Measurements from ENCODE around the gene ATP10A.

ATP10A gene

DNA sequence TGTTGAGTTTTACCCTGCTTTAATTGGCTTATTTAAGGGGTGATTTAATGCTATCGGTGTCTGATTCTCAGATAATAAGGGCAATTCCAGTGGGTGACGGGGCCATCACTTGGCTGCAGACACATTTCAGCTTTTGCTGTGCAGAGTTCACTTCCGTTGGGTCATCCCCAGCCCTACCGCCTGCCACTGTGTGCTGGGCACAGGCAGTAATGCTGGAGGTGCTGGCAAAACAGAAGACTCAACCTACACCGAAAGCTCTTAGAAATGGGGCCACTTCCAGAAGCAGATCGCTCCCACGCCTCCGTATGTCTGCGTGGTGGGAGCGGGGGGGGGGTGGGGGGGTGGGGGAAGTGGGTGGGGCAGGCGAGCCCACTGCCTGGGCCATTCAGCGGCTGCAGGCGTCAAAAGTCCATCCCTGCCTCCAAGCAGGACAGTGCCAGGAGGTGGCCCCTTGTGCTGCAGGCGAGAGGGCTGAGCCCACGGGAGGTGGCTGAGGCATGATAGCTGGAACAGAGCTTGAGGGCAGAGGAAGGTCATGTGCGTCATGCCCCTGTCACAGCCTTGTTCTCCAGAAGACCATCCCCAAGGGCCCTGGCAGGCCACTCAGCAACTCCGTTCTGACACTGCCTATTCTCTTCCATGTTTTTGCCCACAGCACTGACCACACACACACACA, 128.3 kb downstream of the ATP10A start:
- H3K4ac ChIP-seq (ENCODE audit: low read length): no peak overlapping the region
- WGBS, 2 donors (ENCODE audit: extremely low coverage in 2 of 2, insufficient read length in 2 of 2, insufficient replicate concordance in 1 of 2): no CpG with 5 or more reads among the region's 17 CpGs
- no peak overlapping the region for H3K14ac ChIP-seq (ENCODE audit: low read length)
- no peak overlapping the region for H3K18ac ChIP-seq (ENCODE audit: low read length)
- no peaks in the 10 kb centered on the region for H3K36me3 ChIP-seq (replicated peaks in 1 of 2; ENCODE audit: control insufficient read depth in 2 of 2, insufficient read depth in 2 of 2, low read length in 2 of 2)
- peak overlapping the region; percentile 5 for H2AK5ac ChIP-seq (ENCODE audit: low read depth, low read length)
- H3K27me3 ChIP-seq (ENCODE audit: control insufficient read depth in 3 of 3, insufficient read depth in 3 of 3, low read depth in 1 of 3, low read length in 3 of 3): no peaks in the 10 kb centered on the region
- no peaks in the 10 kb centered on the region for H3K79me1 ChIP-seq (ENCODE audit: low read depth, low read length)
- peak overlapping the region; percentile 52 for H4K8ac ChIP-seq (ENCODE audit: low read depth, low read length)
- no peak for DNase-seq (ENCODE audit: low spot score)
- no peak overlapping the region for H3K23ac ChIP-seq (ENCODE audit: low read depth, low read length, poor library complexity)
- H2BK12ac ChIP-seq (ENCODE audit: low read length): no peak overlapping the region
- no peak overlapping the region for H4K91ac ChIP-seq (ENCODE audit: low read depth, low read length, poor library complexity)
- H3K9ac ChIP-seq (ENCODE audit: low read depth, low read length, poor library complexity): no peak overlapping the region
- no peak overlapping the region for H2BK15ac ChIP-seq (ENCODE audit: low read length)
- H2AFZ ChIP-seq (ENCODE audit: low read length): no peak overlapping the region
- H3K4me3 ChIP-seq (ENCODE audit: low read length in 2 of 2): no peak overlapping the region
- no peak overlapping the region for H2BK5ac ChIP-seq (ENCODE audit: low read length)
- no peak overlapping the region for H3K4me2 ChIP-seq (ENCODE audit: insufficient read depth, low read length, poor library complexity, severe bottlenecking)
- no peak overlapping the region for H3K27ac ChIP-seq (replicated peaks; ENCODE audit: low read length)
- no peaks in the 10 kb centered on the region for H3K9me3 ChIP-seq (replicated peaks in 1 of 2; ENCODE audit: control insufficient read depth in 2 of 2, insufficient read depth in 1 of 2, low read depth in 1 of 2, low read length in 2 of 2)
- no peak overlapping the region for H2BK120ac ChIP-seq (ENCODE audit: low read depth, low read length)
- H3K4me1 ChIP-seq (ENCODE audit: control insufficient read depth in 2 of 2, insufficient read depth in 1 of 2, low read depth in 1 of 2, low read length in 2 of 2): peaks cover 2 to 9% of the 10 kb centered on the region in 2 donors

DNA sequence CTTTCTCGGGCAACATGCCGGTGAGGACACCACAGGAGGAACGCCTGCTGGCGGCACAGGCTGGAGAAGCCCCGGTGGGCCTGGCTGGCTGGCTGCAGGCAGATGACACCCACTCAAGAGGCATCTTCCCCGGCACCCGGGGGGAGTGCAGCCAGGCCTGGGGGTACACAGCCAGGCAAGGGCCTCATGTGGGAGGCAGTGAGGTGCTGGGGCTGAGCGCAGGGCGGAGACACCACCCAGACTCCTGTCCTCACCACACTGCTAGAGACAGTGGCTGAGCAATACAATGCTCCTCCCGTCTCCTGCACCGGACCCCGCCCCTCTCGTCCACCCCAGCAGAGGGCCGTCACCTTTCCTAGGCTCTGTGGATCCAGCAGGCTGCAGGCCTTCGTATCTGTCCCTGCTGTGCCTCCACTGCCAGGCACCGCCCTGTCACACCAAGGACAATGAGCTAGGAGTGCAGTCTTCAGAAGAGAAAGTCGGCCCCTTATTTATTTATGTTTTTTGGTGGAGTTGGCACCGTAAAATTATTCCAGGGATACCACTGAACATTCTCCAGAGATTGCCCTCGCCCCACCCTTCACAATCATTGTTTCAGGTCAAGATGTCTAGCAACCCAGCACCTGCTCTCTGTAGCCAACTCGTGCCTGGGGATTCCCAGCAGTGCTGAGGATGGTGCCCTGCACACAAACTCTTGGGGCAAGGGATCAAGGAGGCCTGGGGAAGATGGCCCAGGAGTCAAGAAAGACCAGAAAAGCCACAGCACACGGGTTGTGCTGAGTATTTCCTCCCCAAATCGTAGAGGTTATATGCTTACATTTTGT, 129.1 kb downstream of the ATP10A start:
- Histone ChIP-seq H3K4me3 (ENCODE audit: low read length in 2 of 2) (no peak overlapping the region), H2AFZ (ENCODE audit: low read length) (no peak overlapping the region), H3K4ac (ENCODE audit: low read length) (no peak overlapping the region), H2AK5ac (ENCODE audit: low read depth, low read length) (peak overlapping the region; percentile 34), H3K79me1 (ENCODE audit: low read depth, low read length) (no peaks in the 10 kb centered on the region), H3K9ac (ENCODE audit: low read depth, low read length, poor library complexity) (no peak overlapping the region), H3K9me3 (replicated peaks in 1 of 2; ENCODE audit: control insufficient read depth in 2 of 2, insufficient read depth in 1 of 2, low read depth in 1 of 2, low read length in 2 of 2) (no peaks in the 10 kb centered on the region), H2BK5ac (ENCODE audit: low read length) (no peak overlapping the region), H3K23ac (ENCODE audit: low read depth, low read length, poor library complexity) (no peak overlapping the region), H2BK120ac (ENCODE audit: low read depth, low read length) (no peak overlapping the region), H2BK15ac (ENCODE audit: low read length) (peak overlapping the region; percentile 14), H2BK12ac (ENCODE audit: low read length) (no peak overlapping the region), H4K91ac (ENCODE audit: low read depth, low read length, poor library complexity) (no peak overlapping the region), H3K18ac (ENCODE audit: low read length) (peak overlapping the region; percentile 46), H3K27ac (replicated peaks; ENCODE audit: low read length) (no peak overlapping the region), H3K14ac (ENCODE audit: low read length) (no peak overlapping the region), H4K8ac (ENCODE audit: low read depth, low read length) (no peak overlapping the region), H3K4me2 (ENCODE audit: insufficient read depth, low read length, poor library complexity, severe bottlenecking) (no peak overlapping the region), H3K27me3 (ENCODE audit: control insufficient read depth in 3 of 3, insufficient read depth in 3 of 3, low read depth in 1 of 3, low read length in 3 of 3) (no peaks in the 10 kb centered on the region), H3K4me1 (ENCODE audit: control insufficient read depth in 2 of 2, insufficient read depth in 1 of 2, low read depth in 1 of 2, low read length in 2 of 2) (peaks cover 2 to 9% of the 10 kb centered on the region in 2 donors), H3K36me3 (replicated peaks in 1 of 2; ENCODE audit: control insufficient read depth in 2 of 2, insufficient read depth in 2 of 2, low read length in 2 of 2) (no peaks in the 10 kb centered on the region)
- DNase-seq (ENCODE audit: low spot score): no peak
- no CpG with 5 or more reads among the region's 22 CpGs for WGBS, 2 donors (ENCODE audit: extremely low coverage in 2 of 2, insufficient read length in 2 of 2, insufficient replicate concordance in 1 of 2)

DNA sequence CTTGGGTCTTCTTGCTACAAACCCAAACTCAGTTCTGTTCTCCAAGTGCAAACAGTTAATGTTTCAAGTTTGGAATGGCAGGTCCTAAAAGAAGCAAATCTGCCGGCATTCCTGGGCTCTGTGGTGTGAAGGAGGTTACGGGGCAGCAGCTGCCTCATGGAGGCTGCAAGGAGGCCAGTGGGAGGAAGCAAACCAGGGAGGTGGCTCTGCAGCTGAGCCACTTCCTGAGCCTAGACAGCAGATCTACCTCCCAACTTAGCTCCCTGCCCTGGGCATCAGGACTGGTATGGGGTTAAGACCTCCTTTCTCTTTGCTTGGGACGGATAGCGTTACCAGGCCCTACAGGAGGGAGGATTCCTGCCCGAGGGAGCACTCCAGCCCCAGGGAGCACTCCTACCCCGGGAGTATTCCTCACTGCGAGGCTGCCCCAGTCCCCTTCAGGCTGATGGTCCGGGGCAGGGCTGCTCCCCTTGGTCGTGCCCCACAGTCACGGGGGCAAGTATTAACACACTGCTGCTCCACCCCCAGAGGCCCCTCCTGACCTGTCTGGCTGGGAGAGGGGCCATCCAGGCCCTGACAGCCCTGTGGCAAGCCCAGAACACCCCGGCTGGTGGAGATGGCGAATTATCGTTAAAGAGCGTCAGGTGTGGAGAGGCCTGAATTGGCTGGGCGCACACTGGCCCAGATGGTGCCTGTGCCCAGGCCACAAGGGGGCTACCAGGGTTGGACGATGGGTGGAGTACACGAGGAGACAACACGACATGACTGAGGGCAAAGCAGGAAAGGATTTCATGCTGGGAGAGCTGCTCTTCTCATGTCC, 129.9 kb downstream of the ATP10A start:
- H3K23ac ChIP-seq (ENCODE audit: low read depth, low read length, poor library complexity): no peak overlapping the region
- no peak overlapping the region for H2AFZ ChIP-seq (ENCODE audit: low read length)
- no peak overlapping the region for H3K4me3 ChIP-seq (ENCODE audit: low read length in 2 of 2)
- no peak overlapping the region for H4K91ac ChIP-seq (ENCODE audit: low read depth, low read length, poor library complexity)
- H3K14ac ChIP-seq (ENCODE audit: low read length): no peak overlapping the region
- no peak overlapping the region for H2BK15ac ChIP-seq (ENCODE audit: low read length)
- H3K9me3 ChIP-seq (replicated peaks in 1 of 2; ENCODE audit: control insufficient read depth in 2 of 2, insufficient read depth in 1 of 2, low read depth in 1 of 2, low read length in 2 of 2): no peaks in the 10 kb centered on the region
- H2BK12ac ChIP-seq (ENCODE audit: low read length): peak overlapping the region; percentile 10
- no peak for DNase-seq (ENCODE audit: low spot score)
- H3K4me1 ChIP-seq (ENCODE audit: control insufficient read depth in 2 of 2, insufficient read depth in 1 of 2, low read depth in 1 of 2, low read length in 2 of 2): peaks cover 2 to 9% of the 10 kb centered on the region in 2 donors
- no peak overlapping the region for H2BK5ac ChIP-seq (ENCODE audit: low read length)
- no peaks in the 10 kb centered on the region for H3K27me3 ChIP-seq (ENCODE audit: control insufficient read depth in 3 of 3, insufficient read depth in 3 of 3, low read depth in 1 of 3, low read length in 3 of 3)
- H3K4me2 ChIP-seq (ENCODE audit: insufficient read depth, low read length, poor library complexity, severe bottlenecking): no peak overlapping the region
- H3K79me1 ChIP-seq (ENCODE audit: low read depth, low read length): no peaks in the 10 kb centered on the region
- no peak overlapping the region for H3K4ac ChIP-seq (ENCODE audit: low read length)
- no peak overlapping the region for H3K9ac ChIP-seq (ENCODE audit: low read depth, low read length, poor library complexity)
- no CpG with 5 or more reads among the region's 18 CpGs for WGBS, 2 donors (ENCODE audit: extremely low coverage in 2 of 2, insufficient read length in 2 of 2, insufficient replicate concordance in 1 of 2)
- no peak overlapping the region for H4K8ac ChIP-seq (ENCODE audit: low read depth, low read length)
- H2BK120ac ChIP-seq (ENCODE audit: low read depth, low read length): no peak overlapping the region
- no peak overlapping the region for H3K27ac ChIP-seq (replicated peaks; ENCODE audit: low read length)
- no peak overlapping the region for H2AK5ac ChIP-seq (ENCODE audit: low read depth, low read length)
- no peaks in the 10 kb centered on the region for H3K36me3 ChIP-seq (replicated peaks in 1 of 2; ENCODE audit: control insufficient read depth in 2 of 2, insufficient read depth in 2 of 2, low read length in 2 of 2)
- H3K18ac ChIP-seq (ENCODE audit: low read length): peak overlapping the region; percentile 69

DNA sequence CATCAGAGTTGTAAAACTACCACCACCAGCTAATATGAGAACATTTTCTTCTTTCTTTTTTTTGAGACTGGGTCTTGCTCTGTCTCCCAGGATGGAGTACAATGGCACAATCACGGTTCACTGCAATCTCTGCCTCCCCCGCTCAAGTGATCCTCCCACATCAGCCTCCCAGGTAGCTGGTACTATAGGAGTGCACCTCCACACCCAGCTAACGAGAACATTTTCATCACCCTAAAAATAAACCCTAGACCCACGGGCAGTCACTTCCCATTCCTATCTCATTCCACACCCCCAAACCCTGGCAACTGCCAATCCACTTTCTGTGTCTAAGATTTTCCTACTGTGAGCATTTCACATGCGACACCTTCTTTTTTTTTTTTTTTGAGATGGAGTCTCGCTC, 130.9 kb downstream of the ATP10A start:
- Histone ChIP-seq H2AFZ (ENCODE audit: low read length) (no peak overlapping the region), H4K91ac (ENCODE audit: low read depth, low read length, poor library complexity) (no peak overlapping the region), H2BK120ac (ENCODE audit: low read depth, low read length) (no peak overlapping the region), H4K8ac (ENCODE audit: low read depth, low read length) (no peak overlapping the region), H2BK15ac (ENCODE audit: low read length) (no peak overlapping the region), H3K27ac (replicated peaks; ENCODE audit: low read length) (no peak overlapping the region), H2AK5ac (ENCODE audit: low read depth, low read length) (no peak overlapping the region), H3K36me3 (replicated peaks in 1 of 2; ENCODE audit: control insufficient read depth in 2 of 2, insufficient read depth in 2 of 2, low read length in 2 of 2) (no peaks in the 10 kb centered on the region), H3K4me2 (ENCODE audit: insufficient read depth, low read length, poor library complexity, severe bottlenecking) (no peak overlapping the region), H3K4ac (ENCODE audit: low read length) (no peak overlapping the region), H3K4me1 (ENCODE audit: control insufficient read depth in 2 of 2, insufficient read depth in 1 of 2, low read depth in 1 of 2, low read length in 2 of 2) (peaks cover 2% of the 10 kb centered on the region in 2 donors), H3K9ac (ENCODE audit: low read depth, low read length, poor library complexity) (no peak overlapping the region), H3K23ac (ENCODE audit: low read depth, low read length, poor library complexity) (no peak overlapping the region), H2BK5ac (ENCODE audit: low read length) (no peak overlapping the region), H3K27me3 (ENCODE audit: control insufficient read depth in 3 of 3, insufficient read depth in 3 of 3, low read depth in 1 of 3, low read length in 3 of 3) (no peaks in the 10 kb centered on the region), H3K79me1 (ENCODE audit: low read depth, low read length) (no peaks in the 10 kb centered on the region), H3K18ac (ENCODE audit: low read length) (no peak overlapping the region), H3K14ac (ENCODE audit: low read length) (no peak overlapping the region), H2BK12ac (ENCODE audit: low read length) (no peak overlapping the region), H3K4me3 (ENCODE audit: low read length in 2 of 2) (no peak overlapping the region), H3K9me3 (replicated peaks in 1 of 2; ENCODE audit: control insufficient read depth in 2 of 2, insufficient read depth in 1 of 2, low read depth in 1 of 2, low read length in 2 of 2) (no peaks in the 10 kb centered on the region)
- no peak for DNase-seq (ENCODE audit: low spot score)
- WGBS, 2 donors (ENCODE audit: extremely low coverage in 2 of 2, insufficient read length in 2 of 2, insufficient replicate concordance in 1 of 2): no CpG with 5 or more reads among the region's 6 CpGs
